NCI-H128 (cell line): ENCODE data around the gene RAD23B.

Experiments used
- DNase-seq: peaks from one replicate; lab custom pipeline; 2025; ENCODE audit not compliant: unreplicated experiment; lab: John Stamatoyannopoulos, UW

RAD23B gene

DNA sequence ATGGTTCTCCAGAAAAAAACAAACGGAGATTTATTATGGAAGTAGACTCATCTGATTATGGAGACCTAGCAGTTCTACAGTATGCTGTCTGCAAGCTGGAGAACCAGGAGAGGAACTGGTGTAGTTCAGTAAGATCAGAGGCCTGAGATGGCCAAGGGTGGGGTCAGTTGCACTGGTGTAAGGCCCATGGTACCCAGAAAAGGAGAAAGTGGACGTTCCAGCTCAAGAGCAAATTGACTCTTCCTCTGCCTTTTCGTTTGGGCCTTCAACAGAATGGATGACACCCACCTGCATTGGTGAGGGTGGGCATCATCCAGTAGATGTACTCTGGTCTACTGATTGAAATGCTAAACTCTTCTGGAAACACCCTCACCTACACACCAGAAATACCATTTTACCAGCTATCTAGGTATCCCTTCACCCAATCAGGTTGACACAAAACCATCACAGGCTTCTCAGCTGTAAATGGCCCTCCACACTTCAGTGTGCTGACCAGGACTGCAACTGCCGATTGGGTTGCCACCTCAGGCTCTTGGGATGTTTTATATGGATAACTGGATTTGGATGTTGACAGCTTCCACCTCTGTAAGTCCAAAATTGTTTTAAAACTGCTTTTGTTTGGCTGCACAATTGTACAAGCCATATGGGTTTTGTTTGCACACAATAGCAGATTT lies 51.2 kb downstream of the RAD23B start:
- no peak for DNase-seq

DNA sequence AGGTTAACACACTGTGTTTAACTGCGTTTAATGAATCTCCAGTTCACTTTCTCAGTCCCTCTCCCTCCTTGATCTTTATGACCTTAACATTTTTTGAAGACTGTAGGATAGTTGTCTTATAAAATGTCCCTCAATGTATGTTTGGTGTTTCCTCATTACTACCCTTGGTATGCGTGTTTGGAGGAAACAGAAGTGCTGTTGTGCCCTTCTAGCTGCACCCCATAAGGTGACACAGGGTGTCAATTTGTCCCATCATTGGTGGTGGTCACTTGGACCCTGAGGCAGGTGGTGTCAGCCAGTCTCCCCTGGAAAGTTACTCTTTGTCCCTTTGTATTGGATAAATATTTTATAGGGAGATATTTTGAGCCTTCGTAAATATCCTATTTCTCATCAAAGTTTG lies 52.3 kb downstream of the RAD23B start:
- DNase-seq: no peak

DNA sequence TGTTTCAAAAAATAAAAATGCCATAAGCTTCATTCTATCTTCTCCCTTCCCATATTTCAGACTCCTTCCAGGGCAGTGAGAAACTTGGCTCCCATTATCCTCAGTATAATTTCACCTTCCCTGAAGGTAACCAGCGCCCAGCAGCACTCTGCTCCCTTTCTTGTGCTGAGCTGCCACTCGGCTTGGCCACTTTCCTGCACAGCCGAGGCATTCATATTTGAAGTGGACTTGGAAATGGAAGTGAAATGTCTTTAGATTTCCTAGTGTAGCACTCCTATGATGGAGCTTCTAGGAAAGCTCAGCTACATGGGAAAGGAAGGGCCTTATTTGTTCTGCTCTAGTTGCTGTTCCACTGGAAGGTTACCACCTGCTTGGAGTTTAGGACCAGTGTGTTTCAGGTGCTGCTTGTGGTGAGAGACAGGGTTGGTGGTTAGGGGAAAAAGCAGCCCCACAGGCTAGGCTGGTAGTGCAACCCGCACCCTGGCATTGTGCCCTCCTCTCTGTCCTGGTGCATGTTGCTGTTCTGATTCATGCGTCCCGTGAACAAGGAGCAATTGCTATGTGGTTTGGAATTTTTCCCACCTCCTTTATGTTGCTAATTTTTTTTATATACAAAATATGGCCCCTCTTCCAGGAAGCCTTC lies 53.8 kb downstream of the RAD23B start:
- DNase-seq: no peak

DNA sequence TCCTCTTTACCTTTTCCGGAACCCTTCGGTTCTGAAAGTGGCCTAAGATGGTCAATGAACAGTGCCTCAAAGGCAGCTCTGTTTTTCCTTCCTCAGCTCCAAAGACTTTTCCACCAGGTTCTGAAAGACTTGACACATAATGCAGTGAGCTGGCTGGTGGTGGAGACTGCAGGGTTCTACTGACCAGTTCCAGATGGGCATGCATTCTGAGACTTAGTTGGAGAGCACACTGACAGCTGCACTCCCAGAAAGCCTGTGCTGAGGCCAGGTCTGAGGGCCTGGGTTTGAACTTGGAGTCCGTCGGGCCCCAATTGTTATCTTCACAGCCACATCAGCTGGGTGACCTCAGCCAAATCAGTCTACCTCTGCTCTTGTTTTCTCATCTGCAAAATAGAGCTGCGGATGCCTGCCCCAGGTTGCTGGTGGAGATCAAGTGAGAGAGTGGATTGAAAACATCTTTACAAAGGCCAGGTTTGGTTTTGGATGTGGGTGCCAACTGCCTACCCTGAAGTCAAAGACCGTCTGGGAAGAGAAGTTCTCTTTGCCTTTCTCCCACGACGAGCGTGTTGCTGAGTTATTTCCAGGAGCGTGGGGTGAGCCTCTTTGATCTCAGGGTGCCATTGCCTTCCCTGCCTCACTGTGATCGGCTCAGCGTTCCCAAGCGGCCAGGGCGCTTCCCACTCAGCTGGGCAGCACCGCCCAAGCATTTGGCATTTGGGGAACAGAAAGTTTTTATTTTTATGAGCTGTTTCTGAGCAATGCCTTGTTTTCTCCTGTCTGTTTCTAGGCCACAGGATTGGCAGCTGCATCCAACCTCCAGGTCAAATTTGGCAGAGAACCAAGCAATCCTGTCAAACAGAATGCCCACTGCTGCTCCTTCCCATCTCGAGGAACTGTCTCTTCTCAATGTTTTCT lies 54.9 kb downstream of the RAD23B start:
- no peak for DNase-seq

DNA sequence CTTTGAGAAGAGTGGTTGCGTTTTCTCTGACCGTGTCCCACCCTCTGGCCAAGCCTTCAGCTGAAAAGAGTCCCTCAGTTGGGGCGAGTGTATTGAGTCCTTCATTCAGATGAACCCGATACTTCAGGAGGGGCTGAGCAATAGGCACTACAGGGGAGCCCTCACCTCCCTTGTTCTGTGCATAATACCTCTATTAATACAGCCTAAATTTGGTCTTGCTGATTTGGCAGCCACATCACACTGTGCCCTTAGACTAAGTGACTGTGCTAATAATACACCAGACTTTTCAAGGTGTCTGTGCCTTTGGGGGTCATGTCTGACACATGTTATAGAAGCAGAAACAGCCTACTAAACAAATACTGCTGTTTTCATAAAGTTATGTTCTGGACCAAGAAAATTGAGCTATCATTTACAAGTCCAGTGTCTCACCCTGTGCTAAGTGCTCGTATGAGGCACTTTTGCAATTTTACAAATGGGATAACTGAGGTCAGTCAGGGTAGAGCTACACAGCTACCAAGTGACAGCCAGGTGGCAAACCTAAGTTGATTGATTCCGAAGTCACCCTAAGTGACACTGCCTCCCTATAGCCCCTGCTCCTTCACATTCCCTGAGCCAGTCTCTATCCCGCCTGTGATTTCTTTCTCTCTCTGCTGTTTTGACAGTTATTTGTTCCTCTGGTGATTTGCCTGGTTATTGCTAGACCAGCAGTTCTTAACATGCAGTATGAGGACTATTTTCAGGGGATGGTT lies 56.0 kb downstream of the RAD23B start:
- DNase-seq: no peak

DNA sequence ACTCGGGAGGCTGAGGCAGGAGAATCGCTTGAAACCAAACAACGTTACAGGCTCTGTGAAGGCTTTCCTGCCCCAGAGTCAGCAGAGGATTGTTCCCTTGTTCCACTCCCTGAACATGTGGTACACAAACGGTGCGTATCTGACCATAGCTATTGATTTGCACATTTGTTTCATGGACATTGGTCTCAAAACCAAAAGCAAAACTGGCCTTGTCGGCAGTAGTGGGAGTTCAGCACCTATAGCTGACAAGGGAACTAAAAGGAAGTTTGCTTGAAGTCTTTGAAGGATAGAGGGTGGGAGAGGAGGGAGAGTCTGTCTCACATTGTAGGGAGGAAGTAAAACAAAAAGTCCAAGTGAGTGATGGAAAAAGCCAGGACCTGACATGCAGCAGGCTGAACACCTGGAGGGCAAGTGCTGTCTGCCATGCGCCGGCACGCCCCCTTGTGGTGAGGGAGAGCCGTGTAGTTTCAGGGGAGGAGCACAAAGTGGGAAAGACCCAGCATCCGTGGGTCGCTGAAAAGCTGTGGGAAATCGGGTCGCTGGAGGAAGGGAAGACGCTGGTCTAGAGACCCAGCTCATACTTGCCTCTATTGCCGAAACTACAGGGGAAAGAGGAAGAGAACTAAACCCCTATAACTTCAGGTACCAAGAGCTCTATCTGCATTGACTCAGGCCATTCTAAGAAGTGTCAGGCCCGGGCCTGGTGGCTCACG lies 58.0 kb downstream of the RAD23B start:
- peak; percentile 66 for DNase-seq

DNA sequence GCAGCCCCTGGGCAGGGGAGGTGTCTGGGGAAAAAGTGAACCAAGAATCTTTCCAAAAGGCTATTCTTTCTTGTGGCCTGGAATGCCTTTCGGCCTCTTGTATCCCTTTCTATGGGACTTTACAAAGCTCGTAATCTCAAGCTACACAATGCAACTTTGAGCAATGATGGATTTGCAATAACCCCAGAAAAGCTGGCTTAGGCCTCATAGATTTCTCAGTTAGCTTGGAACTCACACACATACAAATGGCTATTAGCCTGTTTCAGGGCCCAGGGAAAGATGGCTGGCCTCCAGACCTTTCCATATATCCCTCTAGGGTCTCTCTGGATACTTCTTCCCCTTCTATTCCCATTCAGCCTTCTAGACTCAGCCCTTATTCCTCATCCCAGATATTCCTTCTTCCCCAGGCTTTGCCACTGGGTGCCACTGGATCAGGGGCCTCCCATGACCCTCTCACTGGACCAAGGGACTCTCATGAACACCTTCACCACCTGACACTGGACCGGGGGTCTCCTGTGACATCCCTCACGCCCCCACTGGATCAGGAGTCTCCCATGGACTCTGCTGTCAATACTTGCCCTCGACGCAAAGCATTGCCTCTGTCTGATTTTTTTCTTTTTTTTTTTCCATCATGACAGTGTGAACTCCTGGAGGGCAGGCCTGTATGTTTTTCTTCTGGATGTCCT lies 59.5 kb downstream of the RAD23B start:
- no peak for DNase-seq

DNA sequence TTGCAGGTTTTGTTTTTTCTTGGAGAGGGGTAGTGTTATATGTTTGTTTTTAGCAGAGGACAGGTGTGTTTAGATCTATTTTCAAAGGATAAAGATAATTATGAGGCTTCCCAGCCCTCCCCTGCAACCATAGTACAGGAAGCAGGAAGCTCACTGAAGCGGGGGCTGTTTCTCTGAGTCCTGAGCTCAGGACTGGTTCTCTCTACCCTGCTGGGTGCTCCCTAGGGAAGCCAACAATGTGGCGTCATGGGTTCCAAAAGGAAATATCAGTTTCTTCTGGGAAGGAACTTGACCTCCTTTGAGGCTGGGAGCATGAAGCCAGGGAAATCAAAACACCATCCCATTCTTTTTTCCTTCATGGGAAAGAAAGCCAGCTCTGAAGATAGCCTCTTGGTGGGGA lies 62.2 kb downstream of the RAD23B start:
- DNase-seq: no peak

DNA sequence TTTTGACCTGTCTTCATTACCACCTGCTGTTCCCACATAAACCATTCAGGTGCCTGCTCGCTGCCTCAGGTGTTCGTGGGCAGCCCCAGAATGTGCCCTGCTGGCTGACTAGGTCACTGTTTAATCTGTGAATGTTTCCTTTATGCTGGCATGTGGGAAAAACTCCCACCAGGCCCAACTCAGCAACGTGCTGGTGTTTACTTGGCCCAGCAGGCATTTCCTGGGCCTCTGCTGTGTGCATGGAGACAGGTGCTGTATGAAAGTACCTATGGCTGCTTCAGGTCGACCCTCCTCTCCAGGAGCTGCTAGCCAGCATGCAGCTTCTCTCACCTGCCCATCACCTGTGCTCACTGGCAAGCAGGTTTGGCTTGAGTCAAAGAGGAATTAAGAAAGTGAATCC lies 65.8 kb downstream of the RAD23B start:
- no peak for DNase-seq

DNA sequence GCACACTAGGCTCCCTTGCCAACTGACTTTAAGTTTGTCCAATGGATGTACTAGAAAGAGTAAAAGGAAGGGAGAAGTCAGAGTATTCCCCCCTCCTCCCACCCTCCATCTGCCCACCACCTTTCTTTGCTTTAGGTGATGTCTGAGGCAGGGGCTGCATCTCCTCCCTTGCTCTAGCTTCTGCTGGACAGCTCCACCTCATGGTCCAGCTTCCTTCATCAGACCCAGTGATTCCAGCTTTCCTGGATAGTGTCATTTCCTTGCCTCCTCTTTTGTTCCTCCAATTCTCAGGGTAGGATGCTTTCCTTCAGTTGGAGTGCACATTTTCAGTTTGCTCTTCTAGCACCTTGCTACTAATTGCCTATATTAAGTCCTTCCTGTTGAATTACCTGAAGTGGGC lies 67.4 kb downstream of the RAD23B start:
- DNase-seq: no peak

DNA sequence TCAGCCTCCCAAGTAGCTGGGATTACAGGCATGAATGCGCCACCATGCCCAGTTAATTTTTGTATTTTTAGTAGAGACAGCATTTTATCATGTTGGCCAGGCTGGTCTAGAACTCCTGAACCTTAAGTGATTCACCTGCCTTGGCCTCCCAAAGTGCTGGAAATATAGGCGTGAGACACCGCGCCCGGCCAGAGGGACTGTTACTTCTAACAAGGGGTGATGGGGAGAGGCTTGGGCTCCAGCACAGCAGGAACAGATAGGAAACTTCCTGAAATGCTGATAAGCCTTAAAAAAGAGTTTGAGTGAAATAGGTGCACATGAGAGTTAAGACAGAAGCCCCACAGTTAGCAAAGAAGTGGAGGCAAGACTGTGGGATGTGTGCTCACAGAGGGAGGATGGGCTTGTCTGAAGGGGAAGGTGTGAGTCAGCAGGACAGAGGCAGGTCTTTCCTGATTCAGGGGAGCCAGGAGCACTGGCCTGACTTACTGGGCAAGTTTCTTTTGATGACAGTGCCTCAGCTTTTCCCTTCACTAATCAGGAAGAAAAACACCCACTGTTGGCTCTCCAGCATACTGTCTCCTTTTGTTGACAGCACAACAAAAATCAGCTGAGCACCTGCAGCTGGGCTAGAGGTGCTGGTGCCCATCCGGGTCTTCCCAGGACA lies 68.4 kb downstream of the RAD23B start:
- no peak for DNase-seq

DNA sequence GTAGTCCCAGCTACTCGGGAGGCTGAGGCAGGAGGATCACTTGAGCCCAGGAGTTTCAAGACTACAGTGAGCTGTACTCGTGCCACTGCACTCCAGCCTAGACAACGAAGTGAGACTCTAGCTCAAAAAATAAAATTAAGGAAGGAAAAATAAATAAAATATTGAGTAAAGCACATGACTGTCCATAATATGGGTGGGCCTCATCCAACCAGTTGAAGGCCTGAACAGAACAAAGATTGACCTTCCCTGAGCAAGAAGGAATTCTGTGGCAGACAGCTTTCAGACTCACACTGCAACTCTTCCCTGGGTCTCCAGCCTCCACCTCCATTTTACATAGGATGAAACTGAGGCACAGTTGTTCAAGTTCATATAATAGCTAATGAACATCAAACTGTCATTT lies 72.3 kb downstream of the RAD23B start:
- no peak for DNase-seq

DNA sequence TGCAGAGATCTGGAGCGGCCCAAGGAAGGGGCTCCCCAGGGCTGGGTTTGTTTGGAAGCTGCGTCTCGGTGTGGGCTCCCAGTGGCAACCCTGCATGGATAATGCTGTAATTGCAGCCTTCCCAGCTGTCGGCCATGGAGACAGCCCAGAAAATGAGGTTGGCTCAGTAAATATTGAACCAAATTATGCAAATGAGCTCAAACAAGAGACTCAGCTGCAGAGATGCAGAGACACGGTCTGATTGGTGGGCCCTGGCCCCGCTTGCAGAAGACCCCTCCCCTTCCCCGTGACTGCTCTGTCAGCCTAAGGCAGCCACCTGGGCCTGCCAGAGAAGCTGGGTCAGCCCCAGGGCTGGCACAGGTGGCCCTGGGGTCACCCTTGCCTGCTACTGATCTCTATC lies 75.9 kb downstream of the RAD23B start:
- no peak for DNase-seq

DNA sequence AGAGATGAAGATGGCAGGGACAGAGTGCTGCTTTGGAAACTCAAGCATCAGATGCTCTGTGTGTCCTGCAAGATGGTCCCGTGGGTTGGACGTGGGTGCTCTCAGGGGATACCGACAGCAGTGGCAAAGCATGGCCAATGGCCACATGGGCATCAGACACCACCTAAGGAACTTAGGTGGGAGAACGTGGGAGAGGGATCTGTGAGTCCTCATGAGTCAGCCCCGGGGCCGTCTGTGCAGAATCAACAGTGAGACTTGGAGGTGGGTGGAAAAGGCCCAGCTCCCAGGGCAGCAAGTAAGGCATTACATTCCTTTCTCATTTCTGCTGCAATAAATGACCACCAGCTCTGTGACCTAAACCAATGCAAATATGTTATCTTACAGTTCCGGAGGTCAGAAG lies 77.0 kb downstream of the RAD23B start:
- DNase-seq: no peak

DNA sequence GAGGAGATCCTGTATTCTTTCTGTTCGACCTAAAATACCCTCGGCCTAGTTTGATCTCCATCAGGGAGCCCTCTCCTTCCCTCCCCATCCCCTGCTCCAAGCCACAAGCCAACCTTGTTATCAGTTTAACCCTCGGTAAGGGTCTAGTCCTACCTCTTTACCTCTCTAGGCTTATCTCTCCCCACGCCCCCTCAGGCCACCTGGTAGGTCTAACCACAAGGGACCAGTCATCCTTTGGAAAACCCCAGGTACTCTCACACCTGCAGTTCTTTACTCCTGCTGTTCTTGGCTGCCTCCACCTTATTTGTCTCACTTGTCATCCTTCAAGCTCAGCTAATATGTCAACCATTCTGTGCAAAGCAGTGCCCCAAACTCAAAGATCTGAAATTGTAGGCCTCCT lies 78.7 kb downstream of the RAD23B start:
- DNase-seq: no peak

DNA sequence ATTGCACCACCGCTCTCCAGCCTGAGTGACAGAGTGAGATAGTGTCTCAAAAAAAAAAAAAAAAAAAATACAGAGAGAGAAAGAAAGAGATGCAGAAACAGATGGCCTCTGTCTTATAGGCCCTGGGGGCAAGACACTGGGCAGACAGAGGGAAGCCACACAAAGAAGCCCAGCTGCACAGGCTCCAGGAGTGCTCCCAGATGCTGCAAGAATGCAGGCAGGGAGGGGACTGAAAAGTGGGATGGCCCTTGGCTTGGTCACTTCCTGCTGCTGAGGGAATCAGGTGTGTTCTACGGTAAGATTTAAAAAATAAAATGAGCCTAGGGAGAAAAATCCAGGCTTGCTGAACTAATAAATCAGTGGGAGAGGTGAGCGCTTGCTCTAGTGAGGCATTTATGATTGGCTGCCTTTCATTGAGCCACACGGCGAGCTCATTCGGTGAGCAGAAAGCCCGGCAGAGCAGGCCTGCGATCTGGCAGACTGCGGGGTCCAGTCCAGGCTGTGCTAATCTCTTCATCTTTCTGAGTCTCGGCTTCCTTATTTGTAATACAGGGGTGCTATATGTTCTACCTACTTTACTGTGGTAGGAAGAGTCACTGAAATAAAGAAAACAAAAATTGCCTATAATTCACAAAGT lies 80.6 kb downstream of the RAD23B start:
- no peak for DNase-seq

DNA sequence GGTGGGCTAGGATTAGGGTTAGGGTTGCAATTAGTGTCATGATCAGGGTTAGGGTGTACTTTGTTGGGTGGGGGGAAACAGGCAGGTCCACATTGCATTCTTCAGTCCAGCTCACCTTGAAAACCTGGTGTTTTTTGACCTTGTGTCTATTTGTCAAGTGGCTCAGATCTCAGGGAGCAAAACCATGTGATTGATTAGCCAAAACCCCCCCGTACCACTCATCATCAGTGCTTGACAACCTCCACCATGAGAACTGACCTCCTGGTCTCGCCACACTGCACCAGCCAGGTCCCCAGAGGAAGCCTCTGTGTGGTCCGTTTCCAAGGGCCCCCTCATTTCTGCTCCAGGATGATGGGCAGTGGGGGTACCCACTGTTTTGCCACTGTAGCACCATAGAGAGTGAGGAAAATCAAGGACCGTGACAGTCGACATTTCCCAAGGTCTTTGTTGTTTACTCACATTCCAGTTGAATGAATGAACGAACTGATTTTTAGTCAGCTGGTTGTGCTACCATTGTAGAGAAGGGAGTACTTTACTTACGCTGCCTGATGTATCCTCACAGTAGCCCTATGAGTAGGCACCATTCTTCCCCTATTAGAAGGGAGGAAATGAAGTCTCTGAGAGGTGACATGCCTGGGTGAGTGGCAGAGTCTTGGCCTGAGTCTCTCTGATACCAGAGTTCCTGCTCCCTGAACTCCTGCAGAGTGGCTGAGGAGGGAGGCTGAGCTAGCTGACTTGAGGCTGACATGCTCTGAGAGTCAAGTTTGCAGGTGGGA lies 84.8 kb downstream of the RAD23B start:
- no peak for DNase-seq

DNA sequence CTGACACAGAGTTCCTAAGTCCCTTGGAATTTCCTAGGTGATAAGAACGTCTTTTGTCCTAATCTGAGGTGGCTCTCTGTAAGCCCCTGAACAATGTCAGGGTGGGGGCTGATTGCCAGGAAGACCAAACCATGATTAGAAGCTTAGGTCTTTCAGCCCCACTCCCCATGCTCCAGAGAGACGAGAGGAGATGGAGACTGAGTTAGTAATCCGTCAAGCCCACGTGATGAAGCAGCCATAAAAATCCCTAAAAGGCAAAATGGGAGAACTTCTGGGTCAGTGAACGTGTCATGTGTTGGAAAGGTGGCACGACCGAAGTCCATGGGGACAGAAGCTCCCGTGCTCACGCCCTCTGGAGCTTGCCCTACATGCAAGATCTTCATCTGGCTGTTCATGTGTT lies 85.6 kb downstream of the RAD23B start:
- no peak for DNase-seq
